Measurements from ENCODE around the gene PGM1.
A peak's percentile ranks its signal among the peaks of the same experiment; 100 is the strongest.

PGM1 gene

DNA sequence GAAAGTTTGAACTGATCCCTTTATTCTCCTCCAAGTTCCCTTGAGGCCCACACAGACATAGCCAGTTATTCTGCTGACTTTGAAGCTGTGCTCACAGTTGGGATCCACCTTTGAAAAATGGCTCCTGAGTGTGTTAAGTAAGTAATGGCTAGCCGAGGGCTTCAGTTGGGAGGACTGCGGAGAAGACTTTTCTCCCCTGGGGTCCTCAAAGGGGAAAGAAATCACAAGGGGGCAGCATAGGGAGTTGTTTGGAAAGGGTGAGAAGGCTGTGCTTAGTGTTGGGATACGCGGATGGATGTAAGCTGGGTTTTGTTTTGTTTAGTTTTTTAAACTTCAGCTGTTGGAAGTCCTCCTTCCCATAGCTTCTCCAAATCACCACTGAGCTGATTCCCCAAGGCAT lies 8.3 kb downstream of the PGM1 start:
- DNase-seq, result no peak

DNA sequence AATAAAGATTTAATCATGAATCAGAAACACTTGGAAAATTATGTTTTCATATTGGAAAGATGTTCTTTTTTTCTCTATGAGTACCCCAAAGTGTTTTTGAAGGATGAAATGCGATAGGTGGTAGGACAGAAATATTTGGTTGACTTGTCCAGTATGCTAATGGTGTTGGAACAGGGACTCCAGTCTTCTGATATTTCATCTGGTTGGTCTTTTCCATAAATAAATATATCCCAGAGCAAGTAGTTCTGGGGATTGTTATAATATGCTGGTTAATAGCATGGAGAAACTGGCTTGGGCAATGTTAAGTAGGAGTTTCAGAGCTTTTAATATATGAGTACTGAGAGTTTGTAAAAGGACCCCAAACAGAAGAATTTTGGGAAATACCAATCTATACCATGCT lies 8.7 kb downstream of the PGM1 start:
- no peak for DNase-seq

DNA sequence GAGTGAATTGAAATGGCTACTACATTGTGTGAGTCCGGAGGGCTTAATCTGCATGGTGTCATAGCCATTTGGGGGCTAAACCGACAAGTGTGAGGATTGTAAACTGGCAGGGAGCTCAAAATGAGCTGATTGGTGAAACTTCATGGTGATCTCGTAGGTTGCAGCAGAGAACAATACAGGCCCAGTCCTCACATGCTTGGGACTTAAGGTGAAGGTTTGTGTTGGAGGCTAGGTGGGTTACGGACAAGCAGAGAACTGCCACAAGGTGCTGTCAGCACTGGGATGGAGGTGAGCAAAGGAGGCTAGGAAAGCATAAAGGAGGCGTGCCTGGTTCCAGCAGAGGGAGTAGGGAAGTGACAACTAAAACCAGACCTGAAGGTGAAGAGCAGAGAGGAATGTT lies 9.4 kb downstream of the PGM1 start:
- no peak for DNase-seq

DNA sequence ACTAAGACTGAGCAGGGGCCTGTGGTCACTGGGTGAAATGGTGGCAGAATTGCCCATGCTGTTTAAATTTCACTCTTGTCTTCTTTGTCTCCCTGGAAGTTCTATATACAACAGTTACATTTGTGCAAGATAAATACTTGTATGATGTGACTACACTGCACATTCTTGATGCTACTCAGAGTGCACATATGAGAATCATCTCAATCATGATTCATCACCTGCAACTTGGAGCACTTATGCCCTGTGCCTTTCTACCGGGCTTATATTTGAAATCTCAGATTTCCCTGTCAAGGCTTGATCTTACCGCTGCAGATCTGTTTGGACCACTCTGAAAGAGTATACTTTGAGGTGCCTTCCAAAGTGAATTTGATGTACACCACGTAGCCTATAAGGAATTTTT lies 10.6 kb downstream of the PGM1 start:
- DNase-seq, result no peak

DNA sequence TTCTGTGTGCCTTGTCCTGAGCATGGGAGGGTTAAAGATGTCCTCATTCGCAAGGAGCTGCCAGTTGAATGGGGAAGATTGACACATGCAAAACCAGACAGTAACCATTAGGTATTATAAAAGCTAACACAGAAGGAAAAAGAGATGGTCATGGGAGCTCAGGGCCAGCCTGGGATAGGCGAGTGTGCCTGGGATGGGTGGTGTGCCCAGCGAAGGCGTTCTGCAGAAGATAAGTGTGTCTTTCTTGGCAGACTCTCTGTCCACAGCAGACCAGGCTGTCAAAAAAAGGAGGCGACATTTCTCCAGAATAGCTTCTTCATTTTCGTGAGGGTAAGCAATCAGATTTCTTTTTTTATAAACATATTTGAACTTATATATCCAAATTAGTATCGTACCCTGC lies 14.1 kb downstream of the PGM1 start:
- no peak for DNase-seq

DNA sequence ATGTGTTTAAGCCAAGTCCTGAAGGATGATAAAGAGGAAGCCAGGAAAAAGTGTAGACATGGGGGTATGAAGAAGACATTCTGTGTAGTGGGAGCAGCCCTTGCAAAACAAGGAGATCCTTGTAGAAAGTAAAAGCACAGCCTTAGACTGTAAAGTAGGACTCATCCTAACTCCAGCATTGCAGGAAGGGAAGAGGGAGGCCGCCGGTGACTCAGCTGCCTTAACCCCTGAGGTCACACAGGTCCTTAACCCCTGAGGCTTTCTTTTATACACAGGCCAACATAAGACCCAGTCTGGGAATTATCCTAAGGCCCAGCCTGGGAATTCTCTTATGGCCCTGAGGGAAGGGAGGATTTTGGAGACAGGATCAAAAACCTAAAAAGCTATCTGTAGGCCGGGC lies 18.0 kb downstream of the PGM1 start:
- DNase-seq, result no peak

DNA sequence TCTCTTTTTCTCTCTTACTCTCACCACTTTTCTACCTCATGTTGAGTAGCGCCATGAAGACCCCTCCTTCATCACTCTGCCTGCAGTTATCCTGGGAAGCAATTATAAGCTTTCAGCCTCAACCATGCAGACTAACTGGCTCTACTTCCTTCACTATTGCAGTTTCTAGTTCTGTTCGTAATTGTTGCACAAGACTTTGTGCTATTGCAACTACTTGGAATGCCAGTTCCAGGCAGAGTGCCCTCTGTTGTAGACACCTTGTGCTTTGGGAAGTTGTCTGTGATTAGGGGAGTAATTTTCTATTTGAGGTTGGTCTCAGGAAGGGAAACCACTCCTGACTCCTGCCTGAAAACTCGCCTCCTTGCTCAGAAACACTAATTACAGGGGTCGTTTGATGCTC lies 19.4 kb downstream of the PGM1 start:
- DNase-seq, result peak; percentile 20 to 26

DNA sequence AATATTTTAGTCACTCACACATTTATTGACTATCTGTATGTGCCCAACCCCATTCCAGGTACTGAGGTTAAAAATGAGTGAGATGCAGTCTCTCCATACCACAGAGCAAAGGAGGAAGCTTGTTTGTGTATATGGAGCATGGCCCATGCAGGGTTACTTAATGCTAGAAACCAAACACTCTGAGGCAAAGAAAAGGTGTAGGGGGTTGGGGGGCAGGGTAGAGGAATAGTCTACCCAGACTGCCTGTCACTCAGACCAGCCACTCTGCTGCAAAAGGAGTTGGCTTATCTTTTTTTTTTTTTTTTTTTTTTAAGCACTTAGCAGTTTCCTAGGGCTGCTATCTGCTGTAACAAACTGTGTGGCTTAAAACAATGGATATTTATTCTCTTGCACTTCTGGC lies 19.8 kb downstream of the PGM1 start:
- no peak for DNase-seq

DNA sequence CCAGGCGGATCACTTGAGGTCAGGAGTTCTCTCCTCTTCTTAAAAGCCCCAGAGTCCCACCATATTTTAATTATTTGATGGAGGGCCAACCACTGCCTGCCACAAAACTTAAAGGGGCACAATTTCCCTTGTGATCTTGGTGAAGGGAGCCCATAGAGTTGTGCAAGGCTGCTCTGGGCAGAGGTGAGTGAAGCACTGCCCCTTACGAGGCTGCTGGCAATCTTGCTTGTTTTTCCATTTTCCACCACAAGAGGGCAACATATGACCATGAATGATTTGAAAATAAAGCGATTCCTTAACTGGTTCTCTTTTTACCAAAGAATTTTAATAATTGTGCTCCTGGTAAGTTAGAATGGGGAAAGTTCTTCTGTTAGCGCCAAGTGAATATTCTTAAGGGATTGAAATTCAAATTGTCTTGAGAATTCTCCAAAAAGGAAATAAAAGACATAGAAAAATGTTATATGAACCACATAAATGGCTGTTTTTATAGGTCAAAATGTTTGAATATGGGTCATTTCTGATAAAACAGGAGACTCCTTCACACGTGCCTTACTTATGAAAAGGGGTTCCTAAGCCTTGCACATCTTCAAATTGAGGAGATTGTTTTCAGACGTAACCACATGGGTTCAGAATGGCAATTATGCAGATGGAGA lies 22.7 kb downstream of the PGM1 start:
- DNase-seq, result peak; percentile 45 to 74

DNA sequence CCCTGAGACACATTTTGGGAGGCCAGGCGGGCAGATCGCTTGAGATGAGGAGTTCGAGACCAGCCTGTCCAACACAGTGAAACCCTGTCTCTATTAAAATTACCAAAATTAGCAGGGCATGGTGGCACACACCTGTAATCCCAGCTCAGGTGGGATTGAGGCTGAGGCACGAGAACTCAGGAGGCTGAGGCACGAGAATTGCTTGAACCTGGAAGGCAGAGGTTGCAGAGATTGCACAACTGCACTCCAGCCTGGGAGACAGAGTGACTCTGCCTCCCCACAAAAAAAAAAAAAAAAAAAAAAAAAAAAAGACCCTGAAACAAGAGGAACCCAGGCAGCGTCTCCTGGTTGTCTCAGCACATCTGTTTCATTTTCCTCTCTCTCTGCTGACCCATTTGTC lies 24.2 kb downstream of the PGM1 start:
- DNase-seq, result no peak

DNA sequence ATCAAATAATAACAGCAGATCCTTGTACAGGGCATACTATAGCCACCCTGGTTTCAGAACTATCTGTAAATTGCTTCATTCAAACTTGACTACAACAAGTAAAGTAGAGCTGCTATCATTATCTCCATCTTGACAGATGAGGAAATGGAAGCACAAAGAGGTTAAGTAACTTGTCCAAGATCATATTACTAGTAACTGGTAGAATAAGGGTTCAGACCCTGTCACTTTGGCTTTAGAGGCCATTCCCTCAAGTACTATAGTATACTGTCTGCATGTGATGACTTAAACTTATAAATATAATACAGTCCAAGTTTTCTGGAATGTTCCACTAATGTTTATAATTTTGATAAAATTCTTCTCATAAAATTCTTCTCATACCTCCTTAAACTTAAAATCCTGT lies 24.8 kb downstream of the PGM1 start:
- no peak for DNase-seq

DNA sequence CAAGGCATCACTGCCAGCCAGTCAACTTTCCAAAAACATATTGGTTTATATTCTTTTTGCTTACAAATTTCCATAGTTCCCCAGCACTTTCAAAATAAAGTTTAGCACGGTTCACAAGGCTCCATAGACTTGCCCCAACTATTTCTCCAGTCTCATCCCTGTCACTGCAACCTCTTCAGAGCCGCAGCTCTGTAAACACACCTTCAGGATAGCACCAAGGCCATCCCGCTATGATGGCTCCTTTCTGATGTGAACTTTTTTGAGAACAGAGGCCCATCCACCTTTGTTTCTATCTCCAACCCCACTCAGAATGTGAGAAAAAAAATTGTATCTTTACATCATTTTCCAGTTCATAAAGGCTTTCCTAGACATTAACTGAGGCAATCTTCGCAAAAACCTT lies 26.3 kb downstream of the PGM1 start:
- DNase-seq, result no peak

DNA sequence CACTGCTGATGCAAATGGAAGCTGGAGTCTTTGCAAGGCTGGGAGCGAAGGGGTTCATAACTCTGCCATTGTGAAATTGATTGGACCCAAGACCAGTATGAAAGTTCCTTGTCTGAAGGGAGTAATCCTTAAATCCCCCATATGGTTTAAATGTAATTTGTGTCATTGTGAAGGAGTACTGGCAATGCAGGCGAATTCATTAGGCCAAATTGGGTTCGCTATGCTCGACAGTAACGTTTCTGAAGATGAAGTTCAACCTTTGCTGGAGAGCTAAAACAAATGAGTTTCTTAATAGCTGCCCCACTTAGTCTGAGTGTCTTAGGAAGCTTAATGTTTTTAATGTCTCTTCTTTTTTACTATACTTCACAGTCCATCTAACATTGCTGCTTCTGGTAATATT lies 27.5 kb downstream of the PGM1 start:
- DNase-seq, result no peak

DNA sequence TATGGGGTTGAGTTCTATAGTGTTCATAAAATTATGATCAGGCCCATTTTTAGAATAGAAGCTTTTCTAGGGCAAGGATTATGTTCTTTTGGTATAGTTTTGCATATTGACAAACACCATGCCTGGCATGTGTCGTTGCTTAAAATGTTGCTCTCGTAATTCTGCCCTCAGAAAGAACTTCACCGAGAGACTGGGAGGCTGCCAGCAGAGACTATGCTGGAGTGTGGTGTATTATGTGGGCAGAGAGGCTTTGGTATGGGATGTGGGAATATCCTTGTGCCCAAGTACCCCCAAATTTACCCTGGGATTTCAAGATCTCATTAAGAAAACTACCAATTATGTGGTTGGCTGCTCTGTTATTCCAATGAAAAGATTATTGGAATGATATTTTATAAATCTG lies 27.9 kb downstream of the PGM1 start:
- no peak for DNase-seq

DNA sequence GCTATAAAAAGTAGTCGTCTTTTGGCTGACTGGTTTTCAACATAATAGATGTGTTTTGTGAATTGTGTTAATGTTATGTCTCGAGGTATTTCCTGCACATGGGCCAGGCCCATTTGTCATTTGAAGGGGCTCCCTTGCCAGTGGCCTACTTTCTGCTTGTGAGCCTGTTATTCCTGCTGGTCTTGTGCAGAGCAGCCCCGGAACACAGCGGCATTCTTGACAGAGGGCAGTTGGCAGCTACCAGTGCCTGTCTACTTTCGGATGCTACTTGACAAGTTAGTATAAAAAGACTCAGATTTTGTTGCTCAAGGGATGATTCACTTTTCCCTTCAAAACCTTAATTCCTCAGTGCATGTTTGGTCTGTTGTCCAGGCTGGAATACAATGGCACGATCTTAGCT lies 28.5 kb downstream of the PGM1 start:
- DNase-seq, result no peak

DNA sequence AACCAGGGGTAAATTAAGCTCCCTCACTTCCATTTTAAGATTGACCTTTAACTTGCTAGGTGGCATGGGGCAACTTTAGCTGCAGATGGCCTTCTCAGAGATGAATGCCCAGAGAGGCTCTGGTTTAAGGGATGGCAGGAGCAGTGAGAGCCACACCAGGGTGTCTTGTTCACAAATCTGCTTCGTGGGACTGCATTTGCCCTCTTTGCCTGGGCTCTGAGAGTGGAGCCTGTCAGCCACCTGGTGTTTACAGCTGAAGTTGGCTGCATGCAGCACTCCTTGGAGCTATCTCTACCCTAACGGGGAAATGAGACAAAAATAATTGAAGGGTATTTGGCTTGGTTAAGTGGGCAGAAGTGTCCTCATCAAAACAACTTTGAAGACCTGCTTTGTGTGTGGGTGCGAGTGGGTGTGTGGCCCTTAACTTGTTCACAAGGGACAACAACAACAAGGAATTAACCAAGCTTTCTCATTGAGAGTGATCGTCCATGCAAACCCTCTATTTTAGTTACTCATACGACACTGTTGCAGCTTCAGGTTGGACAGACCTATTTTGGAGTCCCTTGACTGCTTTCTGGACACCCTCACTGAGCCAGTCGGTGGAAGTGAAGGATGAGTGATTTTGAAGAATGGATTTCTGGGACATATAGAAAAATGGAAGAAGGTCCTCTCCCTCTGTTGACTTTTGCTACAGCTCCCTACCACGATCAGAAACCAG lies 29.8 kb downstream of the PGM1 start:
- no peak for DNase-seq

DNA sequence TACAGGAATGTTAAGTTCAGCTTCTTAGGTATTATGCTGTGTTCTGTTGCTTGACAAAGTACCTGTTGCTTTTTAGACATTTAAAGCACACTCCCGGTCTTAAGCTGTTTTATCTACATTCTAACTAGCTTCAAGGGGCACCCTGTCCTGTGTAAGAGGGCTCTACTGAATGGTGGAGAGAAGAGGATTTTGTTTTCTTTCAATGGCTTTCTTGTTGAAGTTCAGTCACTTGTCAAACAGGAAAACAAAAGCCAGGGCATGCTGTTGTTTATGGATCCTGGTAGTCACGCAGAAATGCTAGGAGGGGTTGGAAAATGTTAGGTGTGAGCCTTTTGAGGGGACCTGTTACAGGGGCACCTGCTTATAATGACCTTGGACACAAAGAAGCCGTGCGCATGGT lies 30.7 kb downstream of the PGM1 start:
- DNase-seq, result no peak

DNA sequence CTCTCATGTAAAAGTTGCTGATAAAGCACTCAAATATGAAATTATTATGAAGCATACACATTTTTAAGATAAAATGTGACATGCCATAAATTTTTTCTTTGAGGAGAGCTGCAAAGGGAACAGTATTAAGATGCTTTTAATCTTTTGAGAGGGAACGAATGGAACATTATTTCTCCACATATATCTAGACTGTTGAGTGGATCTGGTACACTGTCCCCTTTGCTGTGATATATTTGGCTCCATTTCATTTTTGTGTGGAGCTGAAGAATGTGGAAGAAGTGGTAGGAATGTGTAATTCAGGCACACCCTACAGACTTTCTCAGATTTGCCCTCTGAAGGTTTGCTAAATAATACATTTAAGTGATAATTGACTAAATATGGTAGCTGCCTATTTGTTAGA lies 31.7 kb downstream of the PGM1 start:
- DNase-seq, result no peak

DNA sequence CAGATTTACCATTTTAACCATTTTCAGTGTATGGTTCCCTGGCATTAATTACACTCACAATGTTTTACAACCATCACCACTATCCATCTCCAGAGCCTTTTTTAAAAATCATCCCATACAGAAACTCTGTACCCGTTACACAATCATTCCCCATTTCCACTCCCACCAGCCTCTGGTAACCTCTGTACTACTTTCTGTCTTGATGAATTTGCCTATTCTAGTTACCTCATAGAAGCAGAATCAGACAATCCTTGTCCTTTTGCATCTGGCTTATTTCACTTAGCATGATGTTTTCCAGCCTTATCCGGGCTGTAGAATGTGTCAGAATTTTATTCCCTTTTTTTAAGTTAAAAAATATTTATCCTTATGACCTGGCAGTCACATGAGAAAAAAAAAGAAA lies 33.0 kb downstream of the PGM1 start:
- DNase-seq, result peak; percentile 14 to 26

DNA sequence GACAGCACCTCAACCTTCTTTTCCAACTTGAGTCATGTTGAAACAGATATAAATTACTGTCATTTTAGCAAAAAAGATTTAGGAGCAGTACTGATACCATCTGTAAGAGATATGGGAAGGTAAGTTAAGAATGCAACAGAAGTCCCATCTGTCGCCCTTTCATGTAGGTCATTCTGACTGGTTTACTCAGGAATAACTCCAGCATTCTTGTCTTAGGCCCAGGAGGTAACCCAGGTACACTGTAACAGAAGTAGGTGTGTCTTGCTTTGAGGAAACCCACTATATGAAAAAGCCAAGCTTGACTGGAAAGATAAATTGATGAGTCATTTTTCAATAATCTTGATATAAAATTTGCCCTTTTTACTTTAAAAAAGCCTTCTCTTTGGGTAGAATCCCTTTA lies 35.4 kb downstream of the PGM1 start:
- no peak for DNase-seq

DNA sequence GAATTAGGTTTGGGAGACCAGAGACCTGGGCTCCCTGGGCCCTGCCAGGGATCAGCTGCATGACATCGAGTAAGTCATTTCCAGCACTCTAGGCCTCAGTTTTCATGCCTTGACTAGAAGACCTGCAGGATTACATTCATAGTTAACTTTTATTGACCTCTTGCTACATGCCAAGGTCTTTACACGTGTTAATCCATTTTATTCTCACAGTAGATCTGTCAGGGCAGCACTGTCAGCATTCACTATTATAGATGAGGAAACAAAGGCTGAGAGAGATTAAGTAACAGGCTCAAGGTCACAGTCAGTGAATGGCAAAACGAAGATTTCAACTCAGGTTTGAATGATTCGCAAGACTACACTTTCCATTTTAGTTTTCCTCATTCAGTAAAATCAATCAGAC lies 37.0 kb downstream of the PGM1 start:
- no peak for DNase-seq

DNA sequence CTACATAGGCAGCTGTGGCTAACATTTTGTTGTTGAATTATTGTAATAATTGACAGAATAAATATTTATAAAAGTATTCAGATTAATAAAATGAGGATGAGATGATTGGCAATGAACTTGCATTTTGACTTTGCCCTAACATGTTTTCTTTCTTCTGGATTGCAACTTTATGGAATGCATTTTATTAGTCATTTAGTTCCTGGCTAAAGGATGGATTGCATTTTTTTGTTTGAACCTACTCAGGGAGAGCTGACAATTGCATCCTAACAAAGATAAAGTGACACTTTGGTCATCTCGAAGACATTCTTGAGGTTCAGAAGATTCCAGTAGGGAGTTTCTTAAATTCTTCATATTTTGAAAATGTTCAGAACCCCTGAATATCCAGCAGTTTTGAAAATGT lies 37.5 kb downstream of the PGM1 start:
- DNase-seq, result no peak

DNA sequence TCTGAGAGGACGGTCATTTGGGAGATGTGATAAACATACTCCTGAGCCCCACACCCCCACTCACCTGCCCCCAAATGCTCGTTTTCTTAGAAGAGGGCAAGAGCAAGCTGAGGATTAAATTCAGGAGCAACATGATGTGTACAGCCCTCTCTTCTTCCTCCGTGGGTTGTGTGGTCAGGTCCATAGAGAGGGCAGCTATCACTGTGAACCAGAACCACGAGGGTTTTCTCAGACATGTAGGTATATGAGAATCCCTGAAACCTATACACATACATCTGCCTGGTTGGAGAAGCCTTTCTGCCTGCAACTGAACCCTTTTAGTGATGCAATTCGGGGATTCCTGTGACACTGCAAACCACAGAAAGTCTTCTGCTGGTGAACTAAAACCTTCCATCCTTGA lies 38.9 kb downstream of the PGM1 start:
- DNase-seq, result no peak

DNA sequence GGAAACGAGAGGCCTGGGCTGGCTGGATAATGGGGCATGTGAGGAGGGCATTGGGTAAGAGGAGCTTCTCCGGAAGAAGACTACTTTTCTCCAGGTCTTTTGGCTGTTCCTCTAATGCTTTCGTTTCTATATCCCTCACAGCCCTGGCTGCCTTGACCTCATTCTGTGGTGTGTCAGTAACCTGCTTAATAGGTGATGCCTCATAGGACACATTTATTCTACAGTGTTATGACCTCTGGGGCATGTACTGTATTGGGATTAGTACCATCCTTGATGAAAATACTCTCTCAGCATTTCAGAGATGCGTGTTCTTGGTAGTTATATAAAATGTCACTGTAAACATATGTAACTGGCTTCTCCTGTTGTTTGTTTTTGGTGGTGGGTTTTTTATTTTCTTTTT lies 40.1 kb downstream of the PGM1 start:
- no peak for DNase-seq

DNA sequence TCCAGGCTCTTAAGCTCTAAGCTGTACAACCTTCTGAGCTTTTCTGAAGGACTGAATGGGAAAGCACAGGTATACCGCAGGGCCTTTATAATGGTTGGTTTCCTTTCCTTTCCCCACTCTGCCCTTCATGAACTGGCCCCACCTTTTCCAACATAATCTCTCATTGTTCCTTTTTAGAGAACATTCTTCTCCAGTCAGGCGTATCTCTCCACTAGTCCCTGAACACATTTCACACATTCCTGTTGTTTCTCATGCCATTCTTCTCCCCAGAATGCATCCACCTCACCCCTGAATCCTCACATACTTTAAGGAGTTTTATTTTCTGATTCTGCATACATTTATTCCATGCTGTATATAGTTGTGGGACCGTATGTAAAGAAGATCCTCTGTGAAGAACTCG lies 41.3 kb downstream of the PGM1 start:
- no peak for DNase-seq
